HG03064 (cell line): ENCODE measurements around the gene ST13.
"Not testable (repeated sequence)": the region's sequence is repeated elsewhere in the genome, so short reads cannot be mapped to it uniquely, and the experiment has no call there.

ENCODE experiments used
- ATAC-seq: cut with Tn5 transposase; IDR thresholded peaks from one replicate; pipeline ENCODE4 v1.9.1; 2021; ENCODE audit warnings: low read depth; ENCODE audit not compliant: unreplicated experiment

Gene ST13

DNA sequence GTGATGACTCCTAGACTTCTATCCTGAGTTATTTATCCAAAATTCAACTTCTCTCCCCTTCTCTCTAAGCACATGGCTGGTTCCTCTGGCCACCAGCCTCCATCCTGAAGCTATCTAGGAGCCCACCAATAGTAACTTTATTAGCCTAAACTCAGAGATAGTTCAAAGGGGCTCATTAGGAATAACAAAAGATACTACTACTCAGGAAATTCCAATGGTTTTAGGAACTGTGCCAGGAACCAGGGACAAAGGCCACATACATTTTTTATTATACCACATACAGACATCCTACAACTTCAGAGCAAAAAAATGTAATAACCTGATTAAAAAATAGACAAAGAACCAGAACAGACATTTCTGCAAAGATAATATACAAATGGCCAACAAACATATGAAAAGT, 65.2 kb downstream of the ST13 start:
- no peak for ATAC-seq

DNA sequence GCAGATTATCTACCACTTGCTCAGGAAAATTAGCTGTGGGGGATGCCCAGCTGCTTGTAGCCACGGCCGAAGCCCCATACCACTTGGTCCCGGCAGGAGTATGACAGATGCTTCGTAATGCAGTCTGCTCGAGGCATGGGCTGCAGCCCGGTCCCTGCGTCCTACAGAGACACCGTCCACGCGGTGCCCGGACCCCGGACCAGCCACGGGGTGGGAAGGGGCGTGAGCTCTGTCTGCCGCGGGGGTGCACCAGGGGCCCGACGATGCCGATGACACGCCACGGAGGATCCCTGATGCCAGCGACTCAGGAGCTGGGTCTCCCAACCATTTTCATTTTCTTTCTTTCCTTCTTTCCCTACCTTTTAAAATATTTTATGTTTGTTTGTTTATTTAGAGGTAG, 67.3 kb downstream of the ST13 start:
- ATAC-seq = no peak

DNA sequence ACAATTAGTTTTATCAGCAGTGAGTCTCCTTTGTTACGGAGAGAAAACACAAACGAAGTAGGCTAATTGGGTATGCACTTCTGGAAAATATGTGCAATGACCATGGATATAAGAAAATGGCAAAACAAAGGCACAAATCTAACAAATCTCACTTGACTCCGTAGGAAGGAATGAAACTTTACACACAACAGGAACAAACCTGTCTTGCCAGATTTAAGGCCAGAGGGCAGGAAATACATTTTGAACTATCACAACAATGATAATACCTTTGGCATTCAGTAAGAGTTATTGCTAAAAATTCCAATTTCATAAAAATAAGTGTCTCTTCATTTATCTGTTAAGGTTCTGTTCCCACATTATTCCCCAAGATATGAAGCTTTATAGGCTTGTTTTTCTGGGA, 73.9 kb downstream of the ST13 start:
- ATAC-seq = no peak

DNA sequence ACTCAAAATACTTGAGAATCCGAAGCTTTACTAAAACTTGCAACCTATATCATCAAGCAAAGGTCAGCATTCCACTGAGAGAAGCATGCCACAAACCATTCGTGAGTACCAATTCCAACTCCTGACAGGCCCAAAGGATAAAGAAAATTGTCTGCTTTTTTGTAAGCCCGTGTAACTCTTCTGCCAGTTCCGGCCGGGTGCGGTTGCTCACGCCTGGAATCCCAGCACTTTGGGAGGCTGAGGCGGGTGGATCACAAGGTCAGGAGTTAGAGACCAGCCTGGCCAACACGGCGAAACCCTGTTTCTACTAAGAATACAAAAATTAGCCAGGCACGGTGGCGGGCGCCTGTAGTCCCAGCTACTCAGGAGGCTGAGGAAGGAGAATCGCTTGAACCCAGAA, 74.7 kb downstream of the ST13 start:
- not testable (repeated sequence) for ATAC-seq
